HG02938 (cell line): ENCODE measurements around the gene NELFB.
A peak's percentile ranks its signal among the peaks of the same experiment; 100 is the strongest.

Source experiments
- ATAC-seq: cut with Tn5 transposase; IDR thresholded peaks from one replicate; pipeline ENCODE4 v1.9.1; 2021; ENCODE audit warnings: mild to moderate bottlenecking, moderate library complexity; ENCODE audit not compliant: unreplicated experiment

The NELFB gene

DNA sequence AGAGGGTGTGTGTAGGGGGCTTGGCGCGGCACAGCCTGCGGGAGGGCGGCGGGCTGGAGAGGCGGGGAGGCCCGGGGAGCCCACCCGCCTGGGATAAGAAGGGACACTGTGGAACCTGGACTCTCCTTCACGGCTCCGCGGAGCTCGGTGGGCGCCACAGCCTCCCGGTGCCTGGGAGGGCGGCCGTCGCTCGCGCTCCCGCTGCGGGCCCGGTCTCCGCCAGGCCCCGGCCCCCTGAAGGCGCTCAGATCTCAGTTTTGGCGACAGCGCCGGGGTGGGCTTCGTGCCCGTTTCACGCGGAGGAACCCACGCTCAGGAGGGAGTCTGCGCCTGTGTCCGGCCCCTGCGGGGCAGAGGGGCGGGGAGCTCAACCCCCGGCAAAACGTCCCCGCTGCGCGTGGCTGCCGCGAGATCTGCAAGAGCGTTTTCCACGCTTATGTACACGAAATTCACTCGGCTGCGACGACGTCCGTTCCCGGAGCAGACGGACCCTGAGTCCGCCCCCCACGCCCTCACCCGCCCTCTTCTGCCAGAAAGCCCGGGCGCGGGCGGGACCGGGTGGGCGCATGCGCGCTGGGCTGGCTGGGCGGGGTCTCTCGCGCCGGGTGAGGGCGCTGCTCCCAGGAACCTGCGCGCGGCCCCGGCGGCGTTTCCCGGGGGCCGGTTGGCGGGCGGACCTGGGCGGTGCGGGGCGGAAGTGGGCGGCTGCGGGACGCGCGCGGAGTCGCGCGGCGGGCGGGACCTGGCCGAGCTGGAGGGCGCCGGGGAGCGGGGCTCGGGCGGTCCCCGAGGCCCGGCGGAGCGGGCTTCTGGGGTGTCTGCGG is at the start of gene NELFB:
Gene NELFB, plus strand, starts transcription at position 704 of the 824 bp plus-strand sequence.
- peak; percentile 69 for ATAC-seq

DNA sequence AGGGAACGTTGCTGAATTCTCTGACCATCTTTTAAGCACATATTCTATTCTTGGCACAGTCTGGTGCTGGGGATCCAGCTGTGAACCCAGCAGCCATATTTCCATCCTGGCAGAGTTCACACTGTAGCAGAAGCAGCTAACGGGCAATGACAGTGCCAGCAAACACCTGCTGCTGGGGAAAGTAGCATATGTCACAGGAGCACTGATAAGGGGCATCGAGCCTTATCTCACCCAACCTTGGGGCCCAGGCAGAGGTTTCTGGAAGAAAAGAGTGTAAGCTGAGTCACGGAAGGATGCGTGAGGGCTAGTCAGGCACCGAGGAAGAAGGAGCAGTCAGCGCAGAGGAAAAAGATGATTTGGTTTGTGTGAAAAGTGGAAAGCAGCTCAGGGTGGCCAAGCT is 48.5 kb upstream of the NELFB start:
- ATAC-seq = no peak

GRCh38 chr9:137211532-137211931 is 43.6 kb upstream of the NELFB start:
- no peak for ATAC-seq

DNA sequence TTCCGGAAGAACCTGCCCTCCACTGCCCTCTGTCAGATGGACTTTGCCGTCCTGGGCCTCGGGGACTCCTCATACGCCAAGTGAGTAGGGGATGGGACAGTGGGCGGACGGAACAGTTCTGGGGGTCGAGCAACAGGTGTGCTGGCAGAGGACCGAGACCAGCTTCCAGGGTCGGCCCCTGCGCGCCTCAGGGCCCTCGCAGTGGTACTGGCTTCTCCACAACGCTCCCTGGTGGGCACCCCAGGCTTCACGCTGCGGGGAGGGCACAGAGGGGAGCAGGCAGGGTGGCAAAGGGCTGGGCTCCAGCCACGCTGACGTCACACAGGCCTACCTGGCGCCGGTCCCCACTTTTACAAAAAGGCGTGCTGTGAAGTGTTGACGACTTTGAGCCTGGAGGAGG is 42.6 kb upstream of the NELFB start:
- no peak for ATAC-seq

DNA sequence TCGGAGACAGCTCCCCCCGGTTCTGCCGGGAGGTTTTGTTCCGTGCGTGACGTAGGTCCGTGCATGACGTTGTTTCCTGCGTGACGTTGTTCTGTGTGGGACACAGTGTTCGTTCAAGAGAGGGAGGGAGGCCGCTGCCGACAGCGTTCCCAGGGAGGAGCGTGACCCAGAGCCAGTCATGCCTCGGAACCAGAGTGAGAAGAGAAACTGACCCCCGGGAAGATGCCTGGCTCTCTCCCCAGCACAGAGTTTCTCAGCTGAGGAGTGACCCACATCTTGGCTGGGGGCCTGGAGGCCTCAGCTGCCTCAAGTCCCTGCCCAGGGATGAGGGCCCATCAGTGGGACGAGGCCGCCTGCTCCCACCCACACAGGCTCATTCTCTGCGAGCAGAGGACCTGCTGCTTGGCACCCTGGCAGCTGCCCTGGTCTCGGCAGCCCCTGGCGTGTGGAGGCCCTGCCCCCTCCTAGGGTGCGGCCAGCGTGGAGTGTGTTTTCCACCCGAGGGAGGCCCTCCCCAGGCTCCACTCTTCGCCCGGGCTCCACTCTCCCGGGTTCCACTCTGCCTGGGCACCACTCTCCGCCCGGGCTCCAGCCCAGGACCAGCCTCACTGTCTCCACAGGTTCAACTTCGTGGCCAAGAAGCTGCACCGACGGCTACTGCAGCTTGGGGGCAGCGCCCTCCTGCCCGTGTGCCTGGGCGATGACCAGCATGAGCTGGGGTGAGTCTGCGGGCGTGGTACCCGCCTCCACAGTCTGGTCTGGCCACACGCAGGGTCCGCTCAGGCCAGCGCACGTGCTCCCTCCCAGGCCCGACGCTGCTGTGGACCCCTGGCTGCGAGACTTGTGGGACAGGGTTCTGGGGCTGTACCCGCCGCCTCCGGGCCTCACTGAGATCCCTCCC is 41.7 kb upstream of the NELFB start:
- ATAC-seq = no peak

DNA sequence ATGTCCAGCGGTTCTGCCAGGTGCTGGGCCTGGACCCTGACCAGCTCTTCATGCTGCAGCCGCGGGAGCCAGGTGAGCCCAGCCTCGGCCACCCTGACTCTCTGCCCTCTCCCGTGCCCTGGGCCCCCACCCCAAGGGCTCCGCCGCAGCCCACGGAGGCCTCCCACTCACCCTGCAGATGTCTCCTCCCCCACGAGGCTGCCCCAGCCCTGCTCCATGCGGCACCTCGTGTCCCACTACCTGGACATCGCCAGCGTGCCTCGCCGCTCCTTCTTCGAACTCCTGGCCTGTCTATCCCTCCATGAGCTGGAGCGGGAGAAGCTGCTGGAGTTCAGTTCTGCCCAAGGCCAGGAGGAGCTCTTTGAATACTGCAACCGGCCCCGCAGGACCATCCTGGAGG is 40.5 kb upstream of the NELFB start:
- no peak for ATAC-seq

GRCh38 chr9:137215196-137215986 is 39.7 kb upstream of the NELFB start:
- ATAC-seq = no peak

DNA sequence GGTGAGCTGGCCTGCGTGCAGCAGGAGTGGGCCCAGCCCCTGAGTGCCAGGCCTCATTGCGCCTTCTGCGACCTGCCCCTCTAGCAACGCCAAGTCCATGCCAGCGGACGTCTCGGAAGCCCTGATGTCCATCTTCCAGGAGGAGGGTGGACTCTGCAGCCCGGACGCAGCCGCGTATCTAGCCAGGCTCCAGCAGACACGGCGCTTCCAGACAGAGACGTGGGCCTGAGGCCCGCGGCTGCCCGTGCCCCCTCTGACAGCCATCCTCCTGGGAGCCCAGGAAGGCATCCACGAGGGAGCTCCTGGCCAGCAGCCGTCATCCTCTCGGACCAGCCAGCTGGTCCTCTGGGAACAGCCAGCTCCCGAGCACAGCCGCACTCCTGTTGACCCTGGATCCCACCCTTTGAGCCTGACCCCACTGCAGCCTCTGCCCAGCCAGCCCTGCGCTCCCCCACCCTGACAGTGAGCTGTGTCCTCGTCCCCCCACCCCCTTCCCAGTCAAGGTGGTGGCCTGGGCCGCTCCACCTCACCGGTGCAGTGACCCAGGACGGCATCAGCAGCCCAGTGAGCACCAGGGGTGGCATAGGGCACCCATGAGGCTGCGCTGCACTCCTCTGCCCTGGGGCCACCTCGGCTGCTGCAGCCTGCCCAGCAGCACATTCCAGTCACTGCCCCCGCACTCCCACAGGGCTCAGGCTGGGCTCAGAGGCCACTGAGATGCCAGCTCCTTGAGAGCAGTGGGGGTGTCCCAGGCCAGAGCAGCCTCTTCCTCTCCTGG is 38.8 kb upstream of the NELFB start:
- ATAC-seq = no peak

- no peak for ATAC-seq
Measured at GRCh38 chr9:137217276-137218211, 37.6 kb upstream of the NELFB start.

DNA sequence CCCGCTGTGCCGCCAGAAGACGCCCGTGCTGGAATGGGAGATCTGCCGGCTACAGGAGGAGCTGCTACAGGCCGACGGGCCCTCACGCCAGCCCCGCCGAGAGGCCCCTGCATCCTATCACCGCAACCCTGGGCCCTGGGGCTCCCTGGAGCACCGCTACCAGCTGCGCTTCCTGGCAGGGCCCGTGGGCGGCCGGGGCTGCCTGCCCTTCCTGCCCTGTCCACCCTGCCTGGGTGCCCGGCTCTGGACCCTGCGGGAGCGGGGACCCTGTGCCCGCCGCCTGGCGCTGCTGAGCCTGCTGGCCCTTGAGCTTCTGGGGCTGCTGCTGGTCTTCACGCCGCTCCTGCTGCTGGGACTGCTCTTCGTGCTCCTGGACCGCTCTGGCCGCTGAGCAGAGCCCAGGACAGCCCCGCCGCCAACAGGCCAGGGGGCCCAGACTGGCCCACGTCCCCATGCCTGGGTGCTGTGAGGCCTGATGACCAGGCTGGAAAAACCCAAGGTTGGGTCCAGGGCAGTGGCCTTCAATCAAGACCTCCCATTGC is 36.8 kb upstream of the NELFB start:
- ATAC-seq = no peak

GRCh38 chr9:137218754-137219271 is 36.3 kb upstream of the NELFB start:
- ATAC-seq = no peak

DNA sequence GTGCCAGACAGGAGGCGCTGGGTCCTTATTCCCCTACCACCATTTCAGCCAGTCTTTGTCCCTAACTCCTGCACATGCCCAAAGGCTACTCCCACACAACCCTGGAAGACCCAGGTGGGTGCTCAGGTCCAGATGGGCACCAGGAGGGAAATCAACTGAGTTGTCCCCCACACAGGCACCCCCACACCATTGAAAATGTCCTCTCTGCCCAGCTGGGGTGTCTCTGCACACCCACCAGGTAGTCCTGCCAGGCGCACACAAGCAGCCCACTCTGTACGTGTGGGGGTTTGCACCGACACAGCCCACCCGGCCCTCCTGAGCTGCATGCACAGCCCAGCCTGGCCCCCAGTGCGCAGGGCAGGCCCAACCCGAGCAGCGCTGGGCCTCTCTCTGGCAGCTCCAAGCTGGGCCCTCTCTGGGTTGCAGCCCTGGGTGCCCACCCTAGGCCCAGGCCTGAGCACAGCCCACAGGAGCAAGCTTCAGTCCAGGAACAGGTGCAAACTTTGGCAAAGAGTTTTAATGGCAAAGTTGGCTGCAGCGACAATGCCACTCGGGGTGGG is 35.3 kb upstream of the NELFB start:
- no peak for ATAC-seq

DNA sequence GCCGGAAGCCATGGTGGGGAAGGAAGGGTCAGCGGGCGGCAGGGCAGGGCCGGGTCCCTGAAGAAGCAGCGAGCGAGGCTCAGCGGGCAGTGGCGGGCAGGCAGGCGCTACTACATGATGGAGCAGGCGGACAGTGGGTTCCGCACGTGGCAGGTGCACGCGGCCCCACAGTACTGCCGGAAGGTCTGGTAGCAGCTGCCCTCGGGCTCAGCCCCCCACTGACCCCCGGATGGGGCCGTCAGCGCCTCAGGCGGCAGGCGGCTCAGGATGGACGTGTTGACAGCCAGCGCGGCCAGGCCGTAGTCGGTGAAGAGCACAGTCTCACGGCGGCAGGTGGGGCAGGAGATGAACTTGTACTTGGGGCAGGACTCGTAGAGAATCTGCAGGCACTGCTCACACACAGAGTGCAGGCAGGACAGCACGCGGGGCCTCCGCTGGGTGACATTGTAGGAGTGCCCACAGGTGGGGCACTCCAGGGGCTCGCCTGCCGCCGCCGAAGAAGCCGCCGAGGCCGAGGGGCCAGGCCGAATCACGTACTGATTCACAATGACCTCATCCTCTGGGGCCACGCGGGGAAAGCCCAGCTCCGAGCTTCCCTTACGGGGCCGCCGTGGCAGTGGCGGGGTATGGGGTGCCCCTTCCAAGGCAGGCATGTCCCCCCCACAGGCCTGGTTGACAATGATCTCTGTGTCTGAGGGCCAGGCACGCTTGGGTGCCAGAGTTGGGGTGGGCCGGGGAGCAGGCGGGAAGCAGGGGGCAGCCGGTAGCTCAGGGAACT is 34.6 kb upstream of the NELFB start:
- no peak for ATAC-seq

DNA sequence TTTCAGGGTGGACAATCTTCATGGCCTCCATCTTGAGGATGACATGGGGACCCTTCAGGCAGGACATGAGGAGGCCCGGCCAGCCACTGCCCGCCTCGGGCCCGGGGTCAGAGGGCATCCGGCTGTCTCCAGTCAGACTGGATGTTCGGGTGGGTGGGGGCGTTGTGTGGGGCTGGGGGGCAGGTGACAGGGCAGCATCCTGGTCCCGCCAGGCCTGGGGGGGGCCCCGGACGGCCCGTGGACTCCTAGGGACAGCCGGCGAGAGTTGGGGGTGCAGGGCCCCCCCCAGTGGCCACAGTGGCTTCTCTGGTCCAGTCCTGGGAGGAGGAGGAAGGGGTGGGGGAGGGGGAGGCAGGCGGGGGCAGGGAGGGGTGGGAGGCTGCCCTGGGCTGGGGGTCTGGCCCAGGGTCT is 34.0 kb upstream of the NELFB start:
- ATAC-seq = no peak

- ATAC-seq = no peak
Measured at GRCh38 chr9:137221506-137222111, 33.5 kb upstream of the NELFB start.

DNA sequence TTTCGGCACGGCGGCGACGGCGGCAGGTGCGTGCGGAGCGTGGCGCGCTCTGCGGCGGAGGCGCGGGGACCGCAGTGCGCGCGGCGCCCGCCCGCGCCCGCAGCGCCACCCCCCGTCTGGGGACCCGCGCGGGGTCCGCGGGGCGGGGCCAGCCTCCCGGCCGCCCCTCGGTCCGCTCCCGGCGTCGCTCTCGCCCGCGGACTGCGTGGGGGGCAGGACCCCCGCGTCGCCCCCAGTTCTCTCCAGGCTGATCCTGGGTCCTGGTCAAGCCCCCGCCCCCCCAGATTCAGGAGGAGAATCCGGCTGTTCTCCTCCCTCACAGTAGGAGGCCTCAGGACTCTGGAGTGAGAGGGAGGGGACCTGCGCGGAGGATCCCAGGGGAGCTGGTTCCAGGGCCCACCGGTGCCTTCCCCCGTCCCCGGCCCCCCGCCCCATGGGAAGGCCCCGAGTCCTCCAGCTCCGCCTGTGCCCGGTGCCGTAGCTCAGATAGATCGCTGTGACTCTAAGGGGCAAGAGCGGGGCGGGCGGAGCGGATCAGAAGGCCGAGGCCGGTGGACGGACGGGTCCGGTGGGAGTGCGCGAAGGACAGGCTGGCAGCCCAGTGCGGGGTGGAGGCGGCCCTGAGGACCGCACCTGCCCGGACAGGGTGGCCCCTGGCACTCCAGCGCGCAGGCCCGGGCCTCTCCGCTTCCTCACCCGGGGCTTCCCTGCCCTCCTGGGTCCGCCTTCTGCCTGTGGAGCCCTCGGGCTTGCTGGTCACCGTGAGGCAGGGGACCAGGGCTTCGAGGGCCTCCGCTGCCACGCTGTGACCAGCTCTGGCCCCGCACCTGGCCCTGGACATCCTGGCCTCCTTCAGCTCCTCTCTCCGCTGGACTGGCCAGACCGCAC is 32.7 kb upstream of the NELFB start, which contains the start of gene RNF208:
Gene RNF208, minus strand, starts transcription at position 51 of the 888 bp plus-strand sequence. CDS start 1,028 bp downstream, outside the sequence.
- peak; percentile 2 for ATAC-seq
